Stimulated activated CD8-positive, alpha-beta memory T cell treated with anti-CD3 and anti-CD28 coated beads, Interleukin-7, amount 100 ng/mL, for 24 hours (primary cell): ENCODE results near the gene SIAE.
A peak's percentile ranks its signal among the peaks of the same experiment; 100 is the strongest.
"Not testable (repeated sequence)": the region's sequence is repeated elsewhere in the genome, so short reads cannot be mapped to it uniquely, and the experiment has no call there.

Source experiments
- DNase-seq: peaks from one replicate; pipeline ENCODE4 v3.0.0-alpha.2; 2020; ENCODE audit warnings: low read depth

Gene SIAE

GRCh38 chr11:124622531-124623451 lies 50.7 kb downstream of the SIAE start, which contains the start of gene TBRG1:
TSS of gene TBRG1 (plus strand) at chr11:124622864. CDS start at chr11:124623084, 220 bp downstream.
- peak; percentile 61 for DNase-seq

DNA sequence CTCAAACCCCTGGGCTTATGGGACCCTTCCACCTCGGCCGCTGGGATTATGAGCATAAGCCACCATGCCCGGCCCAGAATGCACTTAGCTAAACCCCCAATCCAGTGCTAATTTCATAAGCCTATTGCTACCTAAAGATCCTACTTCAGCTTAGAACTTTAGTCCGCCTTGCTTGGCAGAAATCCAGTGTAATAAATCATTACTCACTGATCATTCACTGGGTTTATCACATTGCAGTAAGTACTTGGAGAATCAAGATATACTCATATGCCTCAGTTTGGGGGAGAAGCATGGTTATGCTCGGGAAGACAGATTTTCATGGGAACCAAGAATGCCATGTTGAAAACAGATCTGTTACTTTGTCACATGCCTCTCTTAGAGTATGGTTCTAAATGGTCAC lies 54.7 kb downstream of the SIAE start:
- no peak for DNase-seq

DNA sequence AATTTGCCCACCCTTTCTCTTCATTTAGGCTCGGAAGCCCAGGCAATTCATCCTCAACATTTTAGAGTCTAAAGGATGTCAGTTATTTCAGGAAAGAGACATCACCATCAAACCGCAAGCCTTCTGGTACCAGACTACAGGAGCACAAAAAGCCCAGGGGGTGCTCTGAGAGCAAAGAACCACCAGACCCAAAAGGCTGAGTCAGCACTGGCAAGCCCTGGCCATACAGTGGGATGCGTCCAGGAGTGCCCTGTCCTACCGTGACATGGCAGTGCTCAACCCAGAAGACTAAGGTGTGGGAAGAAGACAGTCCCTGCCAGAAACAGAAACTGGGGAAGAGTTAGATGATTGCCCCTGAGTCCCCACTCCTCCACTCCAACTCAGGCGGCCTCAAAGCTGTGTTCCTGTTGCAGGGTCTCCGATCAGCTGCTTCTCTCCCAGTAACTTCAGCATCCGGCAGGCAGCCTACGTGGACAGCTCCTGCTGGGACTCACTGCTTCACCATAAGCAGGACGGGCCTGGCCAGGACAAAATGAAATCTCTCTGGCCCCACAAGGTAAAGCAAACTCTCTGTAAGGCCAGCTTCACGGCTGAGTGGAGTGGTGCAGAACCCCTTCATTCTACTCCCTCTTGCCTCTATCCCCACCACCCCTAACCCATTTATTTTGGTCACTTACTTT lies 60.8 kb downstream of the SIAE start:
- DNase-seq = no peak

GRCh38 chr11:124612045-124612444 lies 61.5 kb downstream of the SIAE start:
- no peak for DNase-seq

DNA sequence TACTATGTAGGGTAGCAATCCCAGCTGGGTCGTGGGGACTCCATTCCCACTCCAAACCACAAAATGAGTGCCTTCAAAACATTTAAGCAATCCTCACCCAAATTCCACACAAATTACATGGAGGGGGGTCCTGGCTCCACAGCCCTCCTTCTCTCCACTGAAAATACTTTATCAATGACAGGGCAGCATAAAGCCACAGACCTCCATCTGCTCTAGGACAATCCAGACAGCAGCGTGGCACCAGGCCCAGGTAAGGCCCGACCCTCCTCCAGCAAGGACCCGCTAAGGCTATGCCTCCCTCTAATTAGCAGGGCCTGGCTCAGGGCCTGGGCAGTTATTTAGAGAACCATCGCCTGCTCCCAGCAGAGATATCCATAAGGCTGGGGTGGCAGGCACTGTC lies 62.5 kb downstream of the SIAE start, which contains the start of gene PANX3:
Gene PANX3, plus strand, starts transcription at position 365 of the 400 bp plus-strand sequence. CDS start 129 bp downstream, outside the sequence.
- DNase-seq = no peak

DNA sequence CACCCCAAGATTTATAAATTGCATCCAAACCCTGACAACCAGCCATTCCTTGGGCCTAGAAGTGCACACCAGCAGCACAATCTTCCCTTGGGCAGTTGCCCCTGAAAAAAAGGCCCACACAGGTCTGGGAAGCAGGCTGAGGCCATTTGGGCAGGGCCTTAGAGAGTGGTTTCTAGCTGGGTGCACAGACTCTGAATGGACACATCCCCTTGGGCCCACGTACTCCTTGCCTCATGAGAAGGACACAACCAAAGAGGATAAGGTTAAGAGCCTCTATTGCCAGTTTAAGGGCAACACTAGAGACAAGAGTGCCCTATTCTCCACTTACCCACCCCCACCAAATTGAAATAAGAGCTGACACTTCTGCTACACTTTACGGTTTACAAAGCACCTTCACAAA lies 63.2 kb downstream of the SIAE start:
- DNase-seq = no peak

GRCh38 chr11:124608147-124608546 lies 65.4 kb downstream of the SIAE start:
- DNase-seq = no peak

DNA sequence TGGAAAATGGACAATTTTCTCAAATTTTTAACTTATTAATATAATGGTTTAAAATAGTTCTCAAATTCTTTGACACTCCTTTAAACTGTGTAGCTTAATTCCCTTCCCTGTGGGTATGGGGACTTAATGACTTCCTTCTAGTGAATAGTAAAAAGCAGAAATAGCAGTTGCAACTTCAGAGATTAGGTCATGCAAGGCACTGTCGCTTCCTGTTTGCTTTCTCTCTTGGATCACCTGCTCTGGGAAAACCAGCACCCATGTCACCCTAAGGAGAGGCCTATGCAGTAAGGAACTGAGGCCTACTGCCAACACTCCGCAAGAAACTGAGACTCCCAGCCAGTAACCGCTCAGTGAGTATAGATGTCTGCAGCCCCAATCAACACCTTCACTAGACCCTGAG lies 67.8 kb downstream of the SIAE start:
- no peak for DNase-seq

GRCh38 chr11:124602723-124603122 lies 70.8 kb downstream of the SIAE start:
- not testable (repeated sequence) for DNase-seq

GRCh38 chr11:124602193-124602592 lies 71.3 kb downstream of the SIAE start:
- DNase-seq = no peak

- DNase-seq = no peak
These were observed 72.8 kb downstream of the SIAE start for GRCh38 chr11:124600621-124601320.

DNA sequence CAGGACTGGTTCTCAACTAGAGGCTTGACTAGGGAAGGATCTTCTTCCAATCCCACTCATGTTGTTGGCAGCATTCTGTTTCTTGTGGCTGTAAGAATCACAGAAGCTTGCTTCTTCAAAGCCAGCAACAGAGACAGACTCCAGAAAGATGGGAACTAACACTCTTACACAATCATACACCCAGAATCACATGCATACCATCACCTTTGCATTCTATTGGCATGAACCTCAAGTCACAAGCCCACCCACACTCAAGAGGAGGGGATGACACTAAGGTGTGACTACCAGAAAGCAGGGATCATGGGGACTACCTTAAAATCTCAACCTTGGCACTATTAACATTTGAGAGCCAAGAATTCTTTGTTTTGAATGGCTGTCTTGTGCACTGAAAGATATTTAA lies 75.9 kb downstream of the SIAE start:
- DNase-seq = no peak

DNA sequence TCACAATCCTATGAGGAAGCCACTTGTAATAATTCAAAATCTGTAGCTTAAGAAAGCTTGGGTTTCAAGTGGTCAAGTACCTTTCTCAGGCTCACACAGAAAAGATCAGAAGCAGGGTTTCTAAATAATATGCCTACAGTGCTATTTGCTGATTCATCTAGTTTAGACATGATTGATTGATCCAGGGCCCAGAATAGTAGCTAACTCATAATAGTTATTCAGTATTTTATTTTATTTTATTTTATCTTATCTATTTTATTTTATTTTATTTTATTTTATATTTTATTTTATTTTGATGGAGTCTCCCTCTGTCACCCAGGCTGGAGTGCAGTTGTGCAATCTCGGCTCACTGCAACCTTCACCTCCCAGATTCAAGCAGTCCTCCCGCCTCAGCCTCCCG lies 78.2 kb downstream of the SIAE start:
- DNase-seq = no peak

DNA sequence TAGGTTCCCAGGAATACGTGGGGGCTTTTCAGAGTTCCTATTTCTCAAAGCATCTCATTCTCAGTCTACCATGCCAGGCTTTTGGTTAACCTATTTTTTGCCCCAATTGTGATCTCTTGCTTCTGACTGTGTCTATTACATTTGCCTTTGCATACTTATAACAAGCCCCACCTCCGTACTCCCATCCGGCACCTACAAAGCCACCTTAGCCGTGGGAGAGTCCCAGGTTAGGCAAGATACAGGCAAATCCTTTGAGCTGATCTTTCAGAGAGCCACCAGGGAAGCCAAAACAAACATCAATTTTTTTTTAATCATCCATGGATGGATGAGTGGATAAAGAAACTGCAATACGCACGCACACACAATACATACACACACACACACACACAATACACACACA lies 80.9 kb downstream of the SIAE start:
- no peak for DNase-seq

DNA sequence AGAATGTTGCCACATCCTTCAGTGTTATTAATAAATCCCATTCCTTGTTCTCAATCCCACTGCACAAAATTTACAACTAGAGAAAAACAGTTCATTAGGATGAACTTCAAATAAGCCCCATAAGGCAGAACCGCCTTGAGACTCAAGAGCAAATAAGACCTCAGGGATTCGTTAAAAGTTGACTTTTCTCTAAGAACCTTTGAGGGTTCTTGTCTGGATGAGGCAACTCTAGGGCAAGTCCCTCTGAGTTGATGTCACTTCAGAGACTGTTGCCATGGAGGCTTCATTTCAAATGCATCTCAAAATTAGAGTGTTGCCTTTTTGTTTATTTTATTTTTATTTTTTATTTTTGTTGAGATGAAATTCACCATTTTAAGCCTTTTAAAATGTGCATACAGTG lies 82.1 kb downstream of the SIAE start:
- DNase-seq = no peak

DNA sequence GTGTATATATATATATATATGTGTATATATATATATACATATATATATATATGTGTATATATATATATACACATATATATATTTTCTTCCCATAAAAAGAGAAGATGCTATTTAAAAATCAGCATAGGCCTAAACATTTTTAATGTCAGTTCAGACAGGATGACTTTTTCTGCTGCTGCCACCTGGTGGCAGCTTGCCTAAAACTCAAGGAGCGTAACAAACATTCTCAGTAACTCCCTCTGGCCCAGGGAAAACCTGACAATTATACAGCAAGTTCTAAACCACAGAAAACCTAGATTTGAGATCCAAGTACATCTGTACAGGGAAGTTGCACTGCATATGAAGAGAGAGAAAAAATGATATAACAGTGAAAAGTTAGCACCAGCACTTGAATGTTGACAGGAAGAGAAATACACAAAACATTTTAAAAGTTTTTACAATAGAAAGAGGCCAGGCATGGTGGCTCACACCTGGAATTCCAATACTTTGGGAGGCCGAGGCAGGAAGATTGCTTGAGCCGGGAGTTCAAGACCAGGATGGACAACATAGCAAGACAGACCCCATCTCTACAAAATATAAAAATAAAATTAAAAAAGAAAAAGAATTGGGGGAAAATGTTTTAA lies 87.2 kb downstream of the SIAE start:
- peak; percentile 13 for DNase-seq

GRCh38 chr11:124584681-124585372 lies 88.7 kb downstream of the SIAE start:
- DNase-seq = no peak

GRCh38 chr11:124583781-124584180 lies 89.8 kb downstream of the SIAE start:
- no peak for DNase-seq
